GM18511 (cell line): ENCODE measurements around the gene C19orf81.
A peak's percentile ranks its signal among the peaks of the same experiment; 100 is the strongest.

ENCODE experiments used
- ATAC-seq: cut with Tn5 transposase; IDR thresholded peaks from one replicate; pipeline ENCODE4 v1.9.1; 2021; ENCODE audit warnings: mild to moderate bottlenecking, moderate library complexity; ENCODE audit not compliant: unreplicated experiment

Gene C19orf81

DNA sequence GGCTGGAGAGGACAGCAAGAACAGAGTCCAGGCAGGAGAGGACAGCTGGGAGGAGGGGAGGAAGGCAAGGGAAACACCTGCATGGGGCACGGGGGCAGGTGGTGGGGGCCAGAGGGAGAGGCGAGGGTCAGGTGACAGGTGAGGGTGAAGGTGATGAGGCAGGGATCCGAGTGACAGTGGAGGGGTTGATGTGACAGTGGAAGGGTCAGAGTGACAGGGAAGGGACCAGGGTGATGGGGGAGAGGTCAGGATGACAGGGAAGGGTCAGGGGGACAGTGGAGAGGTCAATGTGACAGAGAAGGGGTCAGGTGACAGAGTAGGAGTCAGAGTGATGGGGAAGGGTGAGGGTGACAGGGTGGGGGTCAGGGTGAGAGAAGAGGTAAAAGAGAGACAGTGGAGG, 29.1 kb downstream of the C19orf81 start:
- no peak for ATAC-seq

DNA sequence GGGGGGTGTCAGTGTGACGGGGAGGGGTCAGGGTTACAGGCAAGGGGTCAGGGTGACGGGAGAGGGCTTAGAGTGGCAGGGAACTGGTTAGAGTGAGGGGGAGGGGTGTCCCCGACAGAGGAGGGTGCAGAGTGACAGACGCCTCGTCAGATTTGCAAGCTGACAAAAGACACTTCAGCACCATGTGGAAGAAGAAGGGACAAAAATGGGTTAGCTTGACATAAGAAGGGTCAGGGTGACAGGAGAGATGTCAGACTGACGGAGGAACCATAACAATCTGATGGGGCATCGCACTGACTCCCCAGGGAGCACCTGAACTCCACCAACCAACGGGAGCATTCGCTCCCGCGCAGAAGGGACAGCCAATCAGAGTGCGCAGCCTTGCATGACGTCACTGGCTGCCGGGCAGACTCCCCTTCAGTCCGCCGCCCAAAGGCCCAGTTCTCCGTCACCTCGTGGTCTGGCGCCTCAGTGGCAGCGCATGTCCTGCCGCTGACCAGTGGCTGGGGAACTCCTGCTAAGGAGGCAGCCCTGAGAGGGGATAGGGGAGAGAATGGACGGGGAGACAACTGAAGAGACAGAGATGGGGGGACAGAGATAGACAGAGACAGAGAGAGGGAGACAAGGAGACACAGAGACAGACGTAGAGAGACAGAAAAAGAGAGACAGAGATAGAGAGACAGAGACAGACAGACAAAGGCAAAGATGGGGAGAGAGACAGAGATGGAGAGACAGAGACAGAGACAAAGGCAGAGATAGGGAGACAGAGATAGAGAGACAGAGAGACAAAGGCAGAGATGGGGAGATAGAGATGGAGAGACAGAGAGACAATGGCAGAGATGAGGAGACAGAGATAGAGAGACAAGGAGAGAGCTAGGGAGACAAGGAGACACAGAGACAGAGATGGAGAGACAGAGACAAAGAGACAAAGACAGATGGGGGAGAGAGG, 30.2 kb downstream of the C19orf81 start:
- peak; percentile 81 for ATAC-seq

DNA sequence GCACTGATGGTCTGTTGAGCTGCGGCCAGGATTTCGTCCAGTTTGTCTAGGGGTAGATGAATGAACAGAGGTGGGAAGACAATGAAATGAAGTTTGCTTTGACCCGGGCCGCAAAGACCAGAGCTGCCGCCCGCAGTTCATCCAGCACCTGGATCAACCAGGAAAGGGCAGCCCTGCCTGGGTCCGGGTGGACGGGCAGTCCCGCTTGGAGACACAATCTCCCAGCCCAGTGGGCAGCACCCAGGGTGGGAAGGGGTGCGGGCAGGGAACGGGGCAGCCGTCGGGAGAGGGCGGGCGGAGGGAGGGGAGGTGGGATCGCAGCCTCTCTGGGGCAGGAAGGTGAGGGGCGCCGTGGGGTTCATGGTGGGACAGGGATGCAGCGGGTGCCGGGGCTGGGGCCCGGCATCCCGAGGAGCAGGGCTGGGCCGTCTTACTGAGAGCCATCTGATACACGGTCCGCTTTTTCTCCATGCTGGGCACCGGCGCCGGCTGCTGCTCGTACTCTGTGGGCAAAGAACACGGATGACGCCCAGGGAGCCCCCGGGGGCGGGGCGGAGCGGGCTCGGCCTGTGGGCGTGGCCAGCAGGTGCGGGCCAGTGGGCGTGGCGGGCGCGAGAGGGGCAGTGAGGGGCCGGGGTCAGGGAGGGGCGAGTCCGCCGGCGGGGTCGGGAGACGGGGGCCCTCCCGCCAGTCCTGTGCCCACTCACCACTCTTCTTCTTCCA, 37.2 kb downstream of the C19orf81 start:
- no peak for ATAC-seq

DNA sequence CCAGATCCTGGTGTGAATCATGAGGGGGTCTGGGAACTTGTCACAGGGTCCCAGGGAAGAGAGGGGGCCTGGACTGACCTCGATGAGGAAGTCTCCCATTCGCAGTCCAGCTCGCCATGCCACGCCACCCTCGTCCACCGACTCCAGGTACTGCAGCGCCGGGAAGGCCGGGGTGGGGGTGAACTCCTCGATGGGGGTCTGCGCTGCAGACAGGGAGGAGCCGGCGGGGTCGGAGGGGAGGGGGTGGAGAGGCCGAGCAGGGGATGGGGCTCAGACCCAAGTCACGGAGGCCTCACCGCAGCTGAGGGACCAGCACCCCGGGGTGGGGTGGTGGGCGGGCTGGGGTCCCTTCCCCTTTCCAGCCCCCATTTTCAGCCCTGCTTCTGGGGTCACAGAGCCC, 39.5 kb downstream of the C19orf81 start:
- no peak for ATAC-seq

DNA sequence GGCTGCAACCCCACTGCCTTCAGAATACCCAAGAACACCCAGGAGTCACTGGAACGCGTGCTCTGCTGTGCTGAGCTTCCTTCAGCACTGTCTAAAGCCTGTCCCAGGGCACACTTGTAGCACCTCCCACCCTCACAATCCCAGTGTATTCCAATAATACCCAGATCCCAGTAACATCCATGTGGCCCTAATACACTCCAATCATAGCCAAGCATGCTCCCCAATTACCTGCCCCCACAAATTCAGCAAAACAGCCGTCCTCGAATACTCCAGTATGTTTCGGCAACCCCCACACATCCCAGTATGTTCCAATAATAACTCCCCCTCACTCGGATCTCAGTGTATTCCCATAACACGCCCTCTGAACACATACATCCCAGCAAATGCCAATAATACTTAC, 41.2 kb downstream of the C19orf81 start:
- no peak for ATAC-seq

DNA sequence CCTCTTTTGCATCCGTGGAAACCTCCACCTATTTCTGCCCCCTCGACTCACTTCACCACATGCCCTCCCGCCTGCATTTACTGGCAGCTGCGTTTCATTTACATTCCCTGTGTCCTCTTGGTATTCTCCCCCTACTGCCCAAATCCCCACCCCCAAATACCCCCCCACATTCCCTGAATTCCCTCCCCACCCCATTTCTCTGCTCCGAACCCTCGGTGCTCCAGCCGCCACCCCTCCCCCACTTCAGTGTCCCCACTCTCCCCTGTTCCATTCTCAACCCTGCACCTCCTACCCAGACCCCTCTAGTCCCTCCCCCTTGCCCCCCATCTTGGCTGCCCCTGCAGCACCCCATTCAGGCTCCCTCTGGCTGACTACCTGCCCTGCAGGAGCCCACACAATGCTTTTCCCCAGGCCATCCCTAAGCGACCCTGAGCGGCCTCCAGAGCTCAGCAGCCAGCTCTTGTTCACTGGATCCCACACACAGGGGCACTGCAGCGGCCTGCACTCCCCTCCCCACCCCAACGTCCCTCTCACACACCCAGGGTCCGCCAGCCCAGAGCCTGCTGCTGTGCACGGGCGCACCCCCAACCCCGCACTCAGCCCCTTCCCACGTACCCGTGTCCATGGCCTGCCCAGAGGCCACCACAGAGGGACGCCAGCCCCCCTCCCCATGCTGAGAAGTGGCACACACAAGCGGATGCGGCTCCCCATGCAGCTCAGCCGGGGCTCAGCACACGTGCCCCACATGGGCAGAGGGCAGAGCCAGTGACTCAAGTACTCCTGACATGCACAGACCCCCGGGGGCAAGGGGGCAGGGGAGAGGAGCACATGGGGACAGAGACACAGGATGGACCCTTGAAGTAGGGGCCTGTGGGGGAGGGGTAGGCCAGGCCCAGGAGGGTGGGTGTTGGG, 44.1 kb downstream of the C19orf81 start:
- ATAC-seq: no peak

DNA sequence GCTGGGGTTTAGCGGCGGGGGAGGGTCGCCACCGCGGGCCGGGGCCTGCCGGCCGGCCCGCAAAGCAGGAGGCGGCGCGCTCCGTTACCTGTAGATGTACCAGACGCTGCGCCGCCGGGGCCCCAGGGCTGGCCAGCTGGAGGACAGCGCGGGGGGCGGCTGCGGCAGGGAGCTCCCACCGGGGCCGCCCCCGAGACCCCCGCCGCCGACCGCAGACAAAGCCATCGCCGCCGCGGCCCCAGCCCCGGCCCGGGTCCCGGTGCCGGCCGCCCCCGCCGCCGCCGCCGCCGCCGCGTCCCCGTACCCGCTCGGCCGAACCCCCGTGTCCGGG, 45.5 kb downstream of the C19orf81 start:
- no peak for ATAC-seq

DNA sequence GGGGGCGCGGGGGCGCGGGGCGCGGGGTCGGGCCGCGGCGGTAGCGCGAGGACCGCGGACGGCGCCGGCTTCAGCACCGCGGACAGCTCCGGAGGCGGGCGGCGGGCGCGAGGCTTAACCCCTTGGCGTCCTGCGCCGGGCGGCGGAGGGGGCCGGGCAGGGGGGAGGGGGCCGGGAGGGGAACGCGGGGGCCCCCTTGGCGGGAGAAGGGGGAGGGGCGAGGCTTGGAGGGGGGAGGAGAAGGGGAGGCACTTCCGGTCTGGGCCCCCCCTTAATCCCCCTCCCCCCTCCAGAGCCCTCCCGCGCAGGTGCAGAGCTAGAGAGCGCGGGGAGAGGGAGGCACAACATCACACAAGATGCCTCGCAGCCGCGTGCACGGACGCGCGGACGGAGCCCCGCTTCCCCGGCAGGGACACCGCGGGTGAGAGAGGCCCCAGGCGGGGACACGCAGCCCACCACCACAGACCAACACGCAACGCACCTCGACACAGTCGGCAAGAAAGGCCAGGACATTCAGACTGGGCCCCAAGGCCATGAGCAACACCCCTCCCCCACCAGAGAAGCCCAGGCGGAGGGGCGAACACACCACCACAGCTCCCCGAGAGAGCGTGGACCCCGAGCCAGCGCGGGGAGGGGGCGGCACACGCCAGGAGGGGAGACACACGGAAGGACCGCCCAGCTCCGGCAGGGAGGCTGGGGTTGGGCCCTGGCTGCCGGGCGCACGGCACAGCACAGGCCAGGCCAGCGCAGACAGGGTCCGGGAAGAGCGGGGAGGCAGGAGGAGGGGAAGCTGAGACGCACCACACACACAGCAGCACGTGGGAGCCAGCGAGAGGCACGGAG, 46.2 kb downstream of the C19orf81 start:
- no peak for ATAC-seq

DNA sequence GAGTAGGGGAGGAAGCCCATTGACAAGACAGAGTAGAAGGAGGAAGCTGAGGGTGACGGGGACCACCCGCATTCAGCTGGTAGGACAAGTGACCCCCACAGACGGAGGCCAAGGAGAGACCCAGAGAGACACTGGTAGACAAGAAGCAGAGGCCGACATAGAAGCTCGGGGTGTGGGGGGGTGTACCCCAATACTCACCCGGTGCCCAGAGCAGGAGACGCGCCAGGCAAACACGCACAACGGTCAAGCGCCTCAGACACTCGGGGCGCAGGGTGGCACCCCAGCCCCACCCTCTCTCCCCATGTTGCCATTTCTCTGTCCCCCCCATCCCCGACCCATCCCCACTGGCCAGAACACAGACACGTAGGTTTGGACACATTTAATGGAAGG, 46.8 kb downstream of the C19orf81 start:
- ATAC-seq: no peak

DNA sequence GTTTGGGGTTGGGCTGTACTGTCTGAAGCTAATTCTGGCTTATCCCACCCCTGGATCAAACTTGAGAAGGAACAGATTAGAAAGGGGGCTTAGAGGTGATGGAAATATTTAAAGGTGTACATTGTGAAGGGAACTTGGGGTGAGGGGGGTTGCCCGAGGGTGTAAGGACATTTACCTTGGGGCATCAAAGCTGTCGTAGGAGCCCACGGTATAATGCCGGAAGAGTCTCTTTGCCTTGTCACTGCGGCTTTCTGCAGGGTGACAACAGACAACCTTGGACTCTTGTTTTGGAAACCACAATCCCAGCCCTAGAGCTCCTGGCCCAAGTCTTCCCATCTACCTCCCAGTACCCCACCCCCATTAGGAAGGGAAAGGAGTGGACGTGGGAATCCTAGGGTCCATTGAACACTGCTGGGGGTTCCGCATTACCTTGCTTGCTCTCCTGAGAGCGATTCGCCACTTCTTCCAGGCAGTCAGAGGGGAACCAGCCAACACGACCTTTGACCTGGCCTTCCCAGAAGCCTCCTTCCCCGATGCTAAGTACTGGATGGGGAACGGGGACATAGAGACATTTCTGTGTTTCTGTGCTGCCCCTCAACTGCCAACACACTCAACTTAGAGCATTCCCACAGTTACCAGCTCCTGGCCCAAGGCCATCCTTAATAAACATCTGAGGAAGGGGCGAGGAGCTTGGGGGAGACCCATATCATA, 48.3 kb downstream of the C19orf81 start:
- ATAC-seq: no peak

DNA sequence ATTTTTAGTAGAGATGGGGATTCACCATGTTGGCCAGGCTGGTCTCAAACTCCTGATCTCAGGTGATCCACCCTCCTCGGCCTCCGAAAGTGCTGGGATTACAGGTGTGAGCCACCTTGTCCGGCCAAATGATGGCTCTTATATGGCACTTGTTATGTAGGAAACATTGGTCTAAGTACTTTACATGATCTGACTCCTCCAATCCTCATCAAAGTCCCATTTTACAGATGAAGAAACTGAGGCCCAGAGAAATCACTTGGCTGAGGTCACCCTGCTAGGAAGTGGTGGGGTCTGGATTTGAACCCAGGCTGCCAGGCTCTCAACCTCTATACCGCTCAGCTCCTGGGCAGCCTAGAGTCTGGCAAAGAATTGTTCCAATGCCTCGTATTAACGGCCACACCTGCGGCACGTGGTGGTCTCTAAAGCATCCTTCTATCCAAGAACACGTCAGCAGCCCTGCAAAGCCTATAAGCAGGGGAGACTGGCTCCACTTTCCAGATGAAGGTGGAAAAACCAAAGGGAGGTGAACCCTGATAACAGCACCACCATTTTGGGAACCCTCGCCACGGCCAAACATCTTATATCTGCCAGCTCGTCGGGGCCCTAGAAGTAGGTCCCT, 52.2 kb downstream of the C19orf81 start:
- no peak for ATAC-seq

DNA sequence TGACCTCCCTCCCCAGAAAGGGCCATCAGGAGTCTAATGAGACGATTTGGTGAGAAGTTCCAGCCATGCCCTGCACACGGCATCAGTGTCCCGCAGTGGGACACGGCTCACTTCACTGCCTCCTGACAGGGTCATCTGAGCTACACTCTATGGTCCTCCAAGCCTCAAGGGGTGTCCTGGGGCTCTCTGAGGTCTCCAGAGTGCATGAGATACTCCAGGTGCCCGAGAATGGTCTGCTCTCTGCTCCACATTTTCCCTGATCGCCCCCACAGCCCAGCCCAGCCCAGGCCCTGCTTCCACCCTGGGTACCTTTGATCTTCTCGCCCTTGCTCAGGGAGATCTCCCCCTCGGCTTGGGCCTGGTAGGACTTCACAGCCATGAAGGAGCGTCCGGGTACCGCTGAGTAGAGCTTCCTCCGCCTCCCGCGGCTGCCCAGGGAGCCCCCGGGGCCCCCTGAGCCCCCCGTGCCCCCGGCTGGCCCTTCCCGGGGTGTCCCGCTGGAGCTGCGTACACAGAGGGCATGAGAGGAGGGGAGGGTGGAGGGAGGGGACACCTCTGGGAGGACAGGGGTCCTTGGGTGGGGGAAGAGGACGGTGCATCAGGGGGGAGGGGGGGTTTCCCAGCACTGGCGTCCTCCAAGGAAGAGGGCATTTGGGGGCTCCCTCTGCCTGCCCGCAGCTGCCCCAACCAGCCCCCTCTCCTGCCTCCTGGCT, 53.1 kb downstream of the C19orf81 start:
- no peak for ATAC-seq

DNA sequence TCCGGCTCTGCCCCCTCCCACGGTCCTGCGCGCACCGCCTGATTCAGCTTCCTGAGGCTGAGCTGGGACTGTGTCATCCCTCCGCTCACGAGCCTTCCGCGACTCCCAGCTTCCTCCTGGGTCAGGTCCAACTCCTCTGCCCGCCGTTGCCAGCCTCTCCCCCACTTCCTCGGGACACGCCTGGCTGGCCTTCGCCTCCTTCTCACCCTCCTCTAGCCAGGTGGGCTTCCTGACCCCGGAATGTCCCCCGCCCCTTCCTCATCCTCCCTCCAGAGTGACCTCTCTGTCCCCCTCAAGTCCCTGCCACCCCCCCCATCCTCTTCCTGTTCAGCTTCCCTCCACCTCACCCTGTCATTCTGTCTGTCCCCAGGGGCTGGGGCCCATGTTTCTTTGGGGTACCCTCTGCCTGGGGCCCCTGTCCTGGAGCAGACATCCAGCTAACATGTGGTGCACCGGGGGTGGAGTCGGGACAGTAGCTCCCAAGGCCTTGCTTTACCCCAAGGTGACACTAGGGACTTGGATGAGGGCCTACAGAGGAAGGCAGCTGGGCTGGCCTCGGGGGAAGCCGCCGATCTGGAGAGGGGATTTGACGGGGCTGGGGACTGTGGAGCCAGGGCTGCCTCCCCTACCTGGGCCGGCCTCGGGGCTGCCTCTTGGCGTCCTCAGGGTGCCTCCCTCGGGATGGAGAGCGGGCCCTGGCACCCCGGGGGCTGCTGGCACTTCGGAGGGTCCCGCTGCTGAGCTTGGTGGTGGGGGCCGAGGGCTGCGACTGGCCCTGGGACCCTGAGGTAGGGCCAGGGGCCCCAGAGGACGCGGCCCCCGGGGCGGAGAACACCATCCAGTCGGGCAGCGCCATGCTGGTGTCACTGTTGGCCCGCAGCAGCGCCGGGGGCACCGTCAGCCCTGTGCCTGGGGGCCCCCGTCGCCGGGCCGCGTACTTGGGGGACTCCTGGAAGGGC, 53.9 kb downstream of the C19orf81 start:
- ATAC-seq: no peak

DNA sequence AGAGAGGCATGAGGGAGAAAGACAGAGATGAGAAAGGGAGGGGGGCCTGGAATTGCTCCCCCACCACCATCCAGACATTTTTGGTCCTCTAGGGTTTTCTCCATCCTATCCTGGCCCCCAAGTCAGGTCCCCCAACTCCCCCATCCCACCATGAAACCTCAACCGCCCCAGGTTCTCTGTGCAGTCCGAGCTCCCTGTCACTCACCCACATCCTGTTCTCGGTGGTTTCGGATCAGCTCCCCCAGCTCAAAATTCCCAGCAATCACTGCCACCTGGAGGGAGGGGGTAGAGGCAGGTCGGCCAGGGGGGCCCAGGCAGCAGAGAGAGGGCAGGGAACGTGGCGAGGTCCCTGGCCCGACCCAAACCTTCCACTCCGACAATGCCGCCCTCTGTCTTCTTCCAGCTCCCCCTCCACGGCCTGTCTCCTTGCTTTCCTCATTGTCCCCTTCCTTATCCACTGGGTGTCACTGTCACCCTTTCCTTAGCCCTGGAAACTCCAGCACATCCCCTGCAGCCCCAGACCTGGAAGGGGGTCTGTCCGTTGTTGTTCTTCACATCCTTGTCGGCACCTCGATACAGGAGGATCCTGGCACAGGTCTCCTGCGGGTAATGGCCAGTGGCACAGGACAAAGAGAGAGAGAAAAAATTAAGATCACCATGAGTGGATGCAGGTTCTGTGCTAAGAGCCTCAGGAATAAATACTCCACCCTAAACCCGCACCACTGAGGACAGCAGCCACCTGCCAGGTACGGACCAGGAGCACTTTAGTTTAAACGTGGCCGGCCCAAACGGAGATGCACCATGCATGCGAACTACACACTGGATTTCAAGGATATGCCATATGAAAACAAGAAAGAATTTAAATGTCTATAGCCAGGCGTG, 54.9 kb downstream of the C19orf81 start:
- no peak for ATAC-seq

DNA sequence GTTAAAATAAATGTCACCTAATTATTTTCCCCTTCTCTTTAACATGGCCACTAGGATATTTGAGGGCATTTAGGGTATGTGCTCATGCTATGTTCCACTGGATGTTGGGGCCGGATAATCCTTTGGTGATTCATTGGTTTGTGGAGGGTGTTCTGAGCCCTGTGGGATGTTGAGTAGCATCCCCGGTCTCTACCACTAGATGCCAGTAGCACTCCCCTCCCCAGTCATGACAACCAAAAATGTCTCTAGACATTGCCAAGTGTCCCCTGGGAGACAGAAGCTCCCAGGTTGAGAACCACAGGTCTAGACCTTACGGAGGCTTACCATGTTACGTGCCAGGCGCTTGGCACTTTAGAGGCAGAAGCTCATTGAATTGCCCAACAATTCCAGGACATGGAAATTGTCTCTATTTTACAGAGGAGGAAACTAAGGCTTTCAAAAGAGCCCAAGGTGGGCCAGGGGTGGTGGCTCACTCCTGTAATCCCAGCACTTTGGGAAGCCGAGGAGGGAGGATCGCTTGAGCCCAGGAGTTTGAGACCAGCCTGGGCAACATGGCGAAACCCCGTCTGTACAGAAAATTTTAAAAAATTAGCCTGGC, 56.3 kb downstream of the C19orf81 start:
- no peak for ATAC-seq

DNA sequence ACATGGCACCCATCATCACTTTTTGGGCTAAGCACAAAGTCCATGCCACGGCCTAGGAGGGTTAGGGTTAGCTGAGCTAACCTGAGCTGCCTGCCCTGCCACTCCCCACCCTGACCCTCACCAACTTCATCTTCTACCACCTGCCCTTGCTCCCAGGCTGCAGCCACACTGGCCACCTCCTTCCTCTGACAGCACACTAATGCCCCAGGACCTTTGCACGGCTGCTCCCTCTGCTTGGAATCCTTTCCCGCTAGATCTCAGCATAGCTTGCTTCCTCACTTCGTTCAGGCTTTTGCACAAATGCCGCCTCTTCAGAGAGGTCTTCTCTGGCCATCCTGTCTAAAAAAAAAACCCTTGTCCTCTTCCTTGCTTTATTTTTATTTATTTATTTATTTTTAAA, 57.1 kb downstream of the C19orf81 start:
- ATAC-seq: no peak
